ENCODE measurements around the gene PRKAG3.

GRCh38 chr2:218826791-218827190, 4.8 kb downstream of the PRKAG3 start:
- TF ChIP-seq CTCF (conservative IDR thresholded peaks at IDR 0.05; ENCODE audit: low read length) = no peak
- no peak for TF ChIP-seq EZH2phosphoT487 (IDR thresholded peaks at IDR 0.05; ENCODE audit: borderline replicate concordance, low read depth, low read length)
